Measurements from ENCODE around the gene NRDC. TPM values are rescaled to one million over a fixed set of nuclear protein-coding genes. Genes with fewer than 3 reads are reported as not detected.

NRDC gene
- total RNA-seq, 1 experiment from 2014 or later, result 48.0 TPM

DNA sequence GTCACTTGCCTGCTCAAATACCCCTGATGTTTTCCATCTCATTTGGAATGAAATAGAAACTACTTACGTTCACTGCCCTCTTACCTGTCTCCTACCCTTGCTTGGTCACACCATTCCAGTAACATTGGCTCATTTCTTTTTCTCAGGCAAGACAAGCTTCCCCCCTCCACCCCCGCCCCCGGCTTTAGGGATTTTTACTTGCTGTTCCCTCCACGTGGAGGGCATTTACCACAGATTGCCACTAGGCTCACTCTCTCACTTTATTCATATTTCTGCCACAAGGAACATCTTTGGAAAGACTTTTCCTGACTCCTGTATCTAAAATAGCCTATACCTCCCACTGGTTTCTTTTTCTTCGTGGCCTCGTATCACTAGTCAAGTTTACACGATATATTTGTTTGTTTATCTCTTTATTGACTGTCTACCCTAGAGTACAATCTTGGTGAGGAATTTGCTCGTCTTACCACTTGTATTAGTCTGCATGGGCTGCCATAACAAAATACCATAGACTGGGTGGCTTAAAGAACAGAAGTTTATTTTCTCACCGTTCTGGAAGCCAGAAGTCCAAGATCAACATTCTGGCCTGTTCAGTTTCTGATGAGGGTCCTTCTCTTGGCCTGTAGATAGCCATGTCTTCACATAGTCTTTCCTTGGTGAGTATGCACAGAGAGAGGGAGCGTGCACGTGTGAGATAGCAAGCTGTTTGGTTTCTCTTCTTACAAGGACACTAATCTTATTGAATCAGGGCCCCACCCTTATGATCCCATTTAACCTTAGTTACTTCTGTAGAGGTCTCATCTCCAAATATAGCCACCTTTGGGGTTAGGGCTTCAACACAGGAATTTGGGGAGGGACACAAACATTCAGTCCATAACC is 126.2 kb downstream of the NRDC start:
- in situ Hi-C loops (cut with HindIII; ENCODE audit: low pct_unique_long_range_greater_than_20kb, low sequenced_read_pairs), result no loop called here

DNA sequence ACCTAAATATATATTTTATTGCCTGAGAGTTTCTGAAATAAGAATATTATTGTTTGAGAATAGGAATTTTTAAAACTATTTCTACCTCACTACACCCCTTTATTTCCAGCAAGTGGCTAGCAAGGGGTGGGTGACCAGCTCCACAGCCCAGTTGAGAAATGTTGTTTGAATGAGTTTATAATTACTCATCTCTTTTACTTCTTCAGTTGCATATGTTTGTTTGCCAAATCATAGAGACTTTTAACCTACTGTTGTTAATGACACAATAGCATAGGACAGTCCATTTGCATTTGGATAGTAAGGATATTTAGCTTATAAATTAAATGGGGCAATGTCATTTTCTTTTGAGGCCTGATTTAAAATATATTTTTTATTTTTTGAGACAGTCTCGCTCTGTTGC is 127.8 kb downstream of the NRDC start:
- DNase-seq (ENCODE audit: low read depth, low spot score), result no peak
- in situ Hi-C loops (cut with HindIII; ENCODE audit: low pct_unique_long_range_greater_than_20kb, low sequenced_read_pairs), result no loop called here

More for the DNA sequence above, 126.2 kb downstream of the NRDC start:
- DNase-seq (ENCODE audit: low read depth, low spot score), result no peak

DNA sequence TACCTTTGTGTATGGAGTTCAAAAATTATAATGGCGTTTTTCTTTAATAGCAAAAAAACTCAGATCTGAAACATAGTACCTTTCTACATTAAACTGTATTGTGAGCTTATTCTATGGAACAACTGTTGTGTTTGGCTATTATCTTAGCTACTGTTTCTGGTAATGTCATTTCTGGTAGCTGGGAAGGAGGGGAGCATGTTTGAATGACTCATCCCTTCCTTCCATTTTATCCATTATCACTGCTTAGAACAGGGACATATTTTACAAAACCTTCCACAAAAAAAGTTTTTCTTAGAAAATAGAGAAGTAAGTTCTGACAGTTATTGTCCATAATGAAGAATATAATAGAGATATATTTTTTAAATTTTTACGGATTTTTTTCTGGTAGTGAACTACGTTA is 128.3 kb downstream of the NRDC start:
- DNase-seq (ENCODE audit: low read depth, low spot score), result no peak
- in situ Hi-C loops (cut with HindIII; ENCODE audit: low pct_unique_long_range_greater_than_20kb, low sequenced_read_pairs), result no loop called here

DNA sequence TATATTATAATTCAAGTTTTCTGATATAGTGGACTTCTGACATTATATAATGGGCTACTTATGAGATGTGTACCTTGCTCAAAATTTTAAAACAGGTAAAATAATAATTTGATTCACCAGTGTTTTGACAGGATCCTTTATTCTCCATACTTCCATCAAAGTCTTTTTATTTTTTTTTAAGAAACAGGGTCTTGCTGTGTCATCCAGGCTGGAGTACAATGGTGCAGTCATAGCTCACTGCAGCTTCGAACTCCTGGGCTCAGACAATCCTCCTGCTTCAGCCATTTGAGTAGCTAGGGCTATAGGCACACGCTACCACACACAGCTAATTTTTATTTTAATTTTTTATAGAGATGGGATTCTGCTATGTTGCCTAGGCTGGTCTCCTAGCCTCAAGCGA is 129.4 kb downstream of the NRDC start:
- in situ Hi-C loops (cut with HindIII; ENCODE audit: low pct_unique_long_range_greater_than_20kb, low sequenced_read_pairs), result no loop called here
- no peak for DNase-seq (ENCODE audit: low read depth, low spot score)

DNA sequence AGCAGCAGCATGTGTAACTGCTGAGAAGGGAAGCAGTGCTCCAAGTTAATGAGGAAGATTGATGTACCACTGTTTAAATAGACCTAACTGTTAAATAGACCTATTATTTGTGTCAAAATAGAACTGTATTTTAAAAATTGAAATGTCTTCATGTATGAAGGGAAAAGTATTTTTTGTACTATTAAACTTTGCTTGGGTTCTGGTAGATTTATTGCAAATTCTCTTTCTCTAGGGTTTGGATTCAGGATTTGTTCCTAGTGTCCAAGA is 133.3 kb downstream of the NRDC start:
- in situ Hi-C loops (cut with HindIII; ENCODE audit: low pct_unique_long_range_greater_than_20kb, low sequenced_read_pairs), result no loop called here
- no peak for DNase-seq (ENCODE audit: low read depth, low spot score)

DNA sequence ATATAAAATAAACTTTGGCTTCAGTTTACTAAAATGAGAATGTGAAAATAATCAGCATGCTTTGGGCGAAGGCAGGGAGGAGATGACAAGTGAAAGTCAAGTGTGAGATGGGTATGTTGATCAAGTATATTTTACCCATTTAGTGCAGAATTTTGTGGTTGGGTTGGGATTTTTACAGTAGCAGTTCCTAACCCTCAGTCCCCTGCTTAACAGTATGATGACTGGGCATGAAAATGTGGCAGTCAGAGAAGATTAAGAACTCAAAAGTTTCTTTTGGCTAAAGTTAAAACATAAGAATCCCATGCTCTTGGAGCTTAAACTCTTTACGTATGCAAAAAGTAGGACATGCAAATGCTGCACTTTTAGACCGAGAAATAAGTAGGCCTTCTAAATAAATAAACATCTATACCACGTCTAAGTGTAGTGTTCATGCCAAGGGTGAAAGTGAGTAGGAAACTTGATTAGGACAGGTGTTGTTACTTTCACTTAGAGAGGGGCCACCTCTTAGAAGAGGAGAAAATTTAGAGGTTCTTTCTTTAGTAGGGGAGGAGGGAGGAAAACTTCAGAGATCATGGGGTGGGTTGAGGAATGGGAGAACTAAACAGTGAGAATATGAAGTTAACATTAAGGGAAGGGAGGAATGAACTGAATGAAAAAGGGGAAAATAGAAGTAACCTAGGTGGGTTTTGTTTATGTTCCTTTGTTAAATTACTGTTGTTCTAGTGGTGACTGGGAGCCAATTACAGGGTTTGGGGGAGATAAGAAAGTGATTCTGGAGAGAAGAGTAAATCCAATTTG is 133.8 kb downstream of the NRDC start:
- in situ Hi-C loops (cut with HindIII; ENCODE audit: low pct_unique_long_range_greater_than_20kb, low sequenced_read_pairs), result no loop called here
- DNase-seq (ENCODE audit: low read depth, low spot score), result no peak

DNA sequence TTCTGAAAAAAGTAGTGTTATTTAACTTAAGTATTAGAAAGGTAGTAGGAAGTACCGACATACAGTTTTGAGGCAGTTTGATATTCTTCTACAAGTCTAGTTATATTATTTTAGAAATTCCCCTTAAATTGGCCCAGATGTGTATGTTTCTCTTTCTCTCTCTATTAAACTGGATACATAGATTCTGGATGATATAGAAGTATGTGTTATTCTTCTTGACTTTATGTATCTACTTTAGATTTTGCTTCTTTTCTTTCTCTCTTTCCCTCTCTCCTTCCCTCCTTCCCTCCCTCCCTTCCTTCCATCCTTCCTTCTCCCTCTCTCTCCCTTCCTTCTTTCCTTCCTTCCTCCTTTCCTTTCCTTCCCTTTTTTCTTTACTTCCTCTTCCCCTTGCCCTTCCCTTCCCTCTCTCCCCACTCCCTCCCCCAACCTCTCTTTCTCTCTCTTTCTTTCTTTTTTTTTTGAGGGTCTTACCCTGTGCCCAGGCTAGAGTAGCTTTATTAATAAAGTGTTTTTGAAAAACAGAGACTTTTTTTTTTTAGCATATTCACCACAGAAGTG is 137.3 kb downstream of the NRDC start:
- DNase-seq (ENCODE audit: low read depth, low spot score), result no peak
- in situ Hi-C loops (cut with HindIII; ENCODE audit: low pct_unique_long_range_greater_than_20kb, low sequenced_read_pairs), result no loop called here

DNA sequence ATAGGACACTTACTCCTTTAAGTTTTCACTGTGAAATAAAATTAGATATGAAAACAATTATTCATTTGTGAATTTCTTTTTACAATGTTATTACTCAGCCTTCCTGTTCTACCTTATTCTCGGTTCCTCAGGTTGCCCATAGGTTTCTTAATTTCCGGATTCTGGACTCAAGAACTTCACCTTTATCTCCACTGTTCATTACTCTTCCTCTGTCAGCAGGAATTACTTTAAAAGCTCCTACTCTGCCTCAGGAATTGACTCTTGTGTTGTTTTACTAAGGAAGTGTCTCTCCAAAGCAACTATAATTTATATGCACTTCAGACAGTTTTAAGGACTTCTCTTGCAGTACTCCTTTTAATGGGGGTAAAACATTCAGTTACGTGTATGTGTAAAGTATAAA is 137.9 kb downstream of the NRDC start:
- in situ Hi-C loops (cut with HindIII; ENCODE audit: low pct_unique_long_range_greater_than_20kb, low sequenced_read_pairs), result no loop called here
- no peak for DNase-seq (ENCODE audit: low read depth, low spot score)

Small RNAs within 50 kb of the gene (small RNA-seq; reads per million reads assigned to genes)
- 0 reads per million in 2 experiments for gene AL050343.2

Other genes with a start within 250 kb of the NRDC start
- 0.08 and 0.19 TPM in 2 replicates for gene RAB3B, start 112.0 kb upstream of the NRDC start, total RNA-seq (2014; rRNA removed; shearing (Covaris generic))
- 10.5 and 13.3 TPM in 2 replicates for gene KTI12, start 155.1 kb upstream of the NRDC start, total RNA-seq (2014; rRNA removed; shearing (Covaris generic))
- gene TXNDC12, start 176.5 kb upstream of the NRDC start, total RNA-seq (2014; rRNA removed; shearing (Covaris generic)), result 89.9 and 97.9 TPM in 2 replicates
- 36.4 and 48.5 TPM in 2 replicates for gene BTF3L4, start 177.6 kb upstream of the NRDC start, total RNA-seq (2014; rRNA removed; shearing (Covaris generic))

Data from SK-MEL-5 (cell line).